ENCODE measurements around the gene BCR.

Gene BCR

DNA sequence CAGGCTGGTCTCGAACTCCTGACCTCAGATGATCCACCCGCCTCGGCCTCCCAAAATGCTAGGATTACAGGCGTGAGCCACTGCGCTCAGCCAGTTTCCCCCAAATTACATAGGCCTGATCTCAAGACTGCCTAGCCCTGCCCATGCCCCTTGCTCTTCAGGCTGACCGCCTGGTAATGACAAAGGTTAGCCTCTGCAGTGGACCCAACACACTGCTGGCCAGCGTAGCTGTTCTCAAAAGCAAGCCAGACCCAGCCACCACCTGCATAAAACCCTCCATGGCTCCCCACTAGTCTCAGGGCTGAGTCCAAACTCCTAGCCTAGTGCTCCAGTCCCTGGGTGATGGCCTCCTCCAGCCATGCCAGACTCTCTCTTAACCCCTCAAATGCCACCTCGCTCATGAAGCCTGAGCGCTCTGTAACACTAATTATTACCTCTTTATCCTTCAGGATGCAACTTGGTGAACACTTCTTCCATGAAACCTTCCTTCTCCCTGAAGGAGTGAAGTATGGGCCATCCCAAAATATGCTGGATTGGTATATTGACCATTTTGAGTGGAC is 37.7 kb upstream of the BCR start:
- Histone ChIP-seq H3K36me3 (ENCODE audit: control insufficient read depth, insufficient read depth, low read length) (no peaks in the 10 kb centered on the region), H3K27ac (ENCODE audit: low read depth, low read length) (no peak overlapping the region), H3K9me3 (ENCODE audit: control insufficient read depth, insufficient read depth, low read length) (no peaks in the 10 kb centered on the region), H3K4me1 (ENCODE audit: control insufficient read depth, insufficient read depth, low read length) (peaks cover 7% of the 10 kb centered on the region), H3K4me3 (ENCODE audit: low read depth, low read length) (no peak overlapping the region), H3K9ac (ENCODE audit: low read depth, low read length) (no peak overlapping the region), H3K27me3 (ENCODE audit: control insufficient read depth, insufficient read depth, low read length) (peaks cover 12% of the 10 kb centered on the region)

DNA sequence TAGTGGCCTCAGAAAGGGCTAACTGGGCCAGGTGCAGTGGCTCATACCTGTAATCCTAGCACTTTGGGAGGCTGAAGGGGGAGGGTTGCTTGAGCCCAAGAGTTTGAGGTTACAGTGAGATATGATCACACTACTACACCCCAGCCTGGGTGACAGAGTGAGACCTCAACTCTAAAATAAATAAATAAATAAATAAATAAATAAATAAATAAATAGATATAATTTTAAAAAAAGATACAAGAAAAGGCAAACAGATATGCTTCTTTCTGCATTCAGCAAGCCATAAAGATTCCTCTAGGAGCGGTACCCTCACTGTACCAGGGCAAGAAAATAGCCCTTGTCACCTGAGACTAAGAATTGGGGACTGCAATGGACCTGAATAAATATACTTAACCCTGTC is 37.2 kb upstream of the BCR start:
- no peak overlapping the region for H3K27ac ChIP-seq (ENCODE audit: low read depth, low read length)
- no peak overlapping the region for H3K9ac ChIP-seq (ENCODE audit: low read depth, low read length)
- no peak overlapping the region for H3K4me3 ChIP-seq (ENCODE audit: low read depth, low read length)
- peaks cover 12% of the 10 kb centered on the region for H3K27me3 ChIP-seq (ENCODE audit: control insufficient read depth, insufficient read depth, low read length)
- H3K9me3 ChIP-seq (ENCODE audit: control insufficient read depth, insufficient read depth, low read length) = no peaks in the 10 kb centered on the region
- no peaks in the 10 kb centered on the region for H3K36me3 ChIP-seq (ENCODE audit: control insufficient read depth, insufficient read depth, low read length)
- H3K4me1 ChIP-seq (ENCODE audit: control insufficient read depth, insufficient read depth, low read length) = peaks cover 7% of the 10 kb centered on the region

DNA sequence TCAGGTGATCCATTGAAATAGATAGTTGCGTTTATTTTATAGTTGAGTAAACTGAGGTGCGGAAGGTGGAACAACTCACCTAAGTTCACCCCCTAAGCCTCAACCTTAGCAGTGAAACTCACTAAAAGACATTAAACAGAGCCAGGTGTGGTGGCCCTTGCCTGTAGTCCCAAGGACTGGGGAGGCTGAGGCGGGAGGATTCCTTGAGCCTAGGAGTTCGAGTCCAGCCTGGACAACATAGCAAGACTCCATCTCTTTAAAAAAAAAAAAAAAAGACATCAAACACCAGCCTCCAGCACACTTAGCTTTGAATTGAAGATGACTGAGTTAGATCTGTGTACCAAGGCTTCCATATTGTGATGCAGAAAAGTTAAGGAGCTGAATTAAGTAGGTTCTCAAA is 35.9 kb upstream of the BCR start:
- Histone ChIP-seq H3K4me3 (ENCODE audit: low read depth, low read length) (no peak overlapping the region), H3K27ac (ENCODE audit: low read depth, low read length) (no peak overlapping the region)

DNA sequence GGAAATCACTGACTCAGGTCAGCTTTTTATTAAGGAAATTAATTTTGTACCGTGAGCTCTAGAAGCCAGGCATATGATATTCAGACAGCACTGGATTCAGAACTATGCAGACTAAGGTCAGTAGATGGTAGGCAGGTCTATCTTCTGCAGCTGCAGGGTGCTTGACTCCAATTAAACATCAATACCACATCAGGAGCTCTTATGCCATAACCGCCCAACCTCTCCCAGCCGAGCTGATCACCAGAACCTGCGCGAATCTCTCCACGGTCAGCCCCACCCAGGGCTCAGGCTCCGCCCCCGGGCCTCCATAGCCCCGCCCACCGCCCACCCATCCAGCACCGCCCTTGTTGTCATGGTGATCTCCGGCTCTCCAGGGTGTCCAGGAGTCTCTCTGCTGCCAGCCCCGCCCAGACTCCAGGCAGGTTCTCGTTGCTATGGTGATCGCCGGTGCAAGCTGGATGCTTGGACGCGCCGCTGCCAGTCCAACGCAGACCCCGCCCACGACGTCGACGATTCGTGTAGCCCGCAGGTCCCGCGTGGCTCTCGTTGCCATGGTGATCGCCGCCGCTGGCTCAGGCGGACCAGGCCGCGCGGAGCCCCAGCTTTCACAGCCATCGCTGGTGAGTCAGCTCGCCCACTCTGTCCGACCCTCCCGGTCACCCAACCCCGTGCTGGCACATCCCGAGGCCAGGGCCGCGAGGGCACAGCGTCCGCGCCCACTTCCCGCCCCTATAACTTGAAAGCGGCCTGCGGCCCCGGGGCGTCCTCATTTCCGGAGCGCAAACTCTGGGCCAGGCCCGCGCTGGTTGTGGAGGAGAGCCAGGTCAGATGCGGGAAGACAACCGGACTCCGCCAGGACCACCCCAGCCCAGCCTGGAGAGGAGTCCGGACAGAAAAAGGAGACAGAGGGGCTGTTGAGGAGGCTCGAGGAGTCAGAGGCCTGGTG is 35.1 kb upstream of the BCR start, which contains the start of gene RAB36:
TSS of gene RAB36 (plus strand) at position 546 of the 946 bp plus-strand sequence. CDS start 1,140 bp downstream, outside the sequence.
- Histone ChIP-seq H3K27ac (ENCODE audit: low read depth, low read length) (no peak within 1 kb of the TSS), H3K9me3 (ENCODE audit: control insufficient read depth, insufficient read depth, low read length) (no peaks in the 10 kb centered on the region), H3K27me3 (ENCODE audit: control insufficient read depth, insufficient read depth, low read length) (peaks cover 12% of the 10 kb centered on the region), H3K4me1 (ENCODE audit: control insufficient read depth, insufficient read depth, low read length) (peaks cover 12% of the 10 kb centered on the region), H3K36me3 (ENCODE audit: control insufficient read depth, insufficient read depth, low read length) (no peaks in the 10 kb centered on the region), H3K9ac (ENCODE audit: low read depth, low read length) (no peak within 1 kb of the TSS), H3K4me3 (ENCODE audit: low read depth, low read length) (peak within 1 kb of the TSS; percentile 67)

More for the DNA sequence above, 35.9 kb upstream of the BCR start:
- Histone ChIP-seq H3K9me3 (ENCODE audit: control insufficient read depth, insufficient read depth, low read length) (no peaks in the 10 kb centered on the region), H3K27me3 (ENCODE audit: control insufficient read depth, insufficient read depth, low read length) (peaks cover 12% of the 10 kb centered on the region), H3K36me3 (ENCODE audit: control insufficient read depth, insufficient read depth, low read length) (no peaks in the 10 kb centered on the region), H3K4me1 (ENCODE audit: control insufficient read depth, insufficient read depth, low read length) (peaks cover 10% of the 10 kb centered on the region), H3K9ac (ENCODE audit: low read depth, low read length) (no peak overlapping the region)

- Histone ChIP-seq H3K4me1 (ENCODE audit: control insufficient read depth, insufficient read depth, low read length) (peaks cover 12% of the 10 kb centered on the region), H3K9me3 (ENCODE audit: control insufficient read depth, insufficient read depth, low read length) (no peaks in the 10 kb centered on the region), H3K36me3 (ENCODE audit: control insufficient read depth, insufficient read depth, low read length) (no peaks in the 10 kb centered on the region), H3K4me3 (ENCODE audit: low read depth, low read length) (peak overlapping the region; percentile 67), H3K27ac (ENCODE audit: low read depth, low read length) (no peak overlapping the region), H3K27me3 (ENCODE audit: control insufficient read depth, insufficient read depth, low read length) (peaks cover 10% of the 10 kb centered on the region), H3K9ac (ENCODE audit: low read depth, low read length) (no peak overlapping the region)
Observed at GRCh38 chr22:23145878-23146470, 34.3 kb upstream of the BCR start.

- Histone ChIP-seq H3K27me3 (ENCODE audit: control insufficient read depth, insufficient read depth, low read length) (peaks cover 10% of the 10 kb centered on the region), H3K9me3 (ENCODE audit: control insufficient read depth, insufficient read depth, low read length) (no peaks in the 10 kb centered on the region), H3K4me1 (ENCODE audit: control insufficient read depth, insufficient read depth, low read length) (peaks cover 8% of the 10 kb centered on the region; the same call in 1 of the 2 replicates), H3K27ac (ENCODE audit: low read depth, low read length) (no peak overlapping the region), H3K9ac (ENCODE audit: low read depth, low read length) (no peak overlapping the region), H3K4me3 (ENCODE audit: low read depth, low read length) (no peak overlapping the region), H3K36me3 (ENCODE audit: control insufficient read depth, insufficient read depth, low read length) (no peaks in the 10 kb centered on the region)
Observed at GRCh38 chr22:23146478-23147205, 33.7 kb upstream of the BCR start.

- Histone ChIP-seq H3K9ac (ENCODE audit: low read depth, low read length) (no peak overlapping the region), H3K4me3 (ENCODE audit: low read depth, low read length) (no peak overlapping the region), H3K36me3 (ENCODE audit: control insufficient read depth, insufficient read depth, low read length) (no peaks in the 10 kb centered on the region), H3K27ac (ENCODE audit: low read depth, low read length) (no peak overlapping the region), H3K9me3 (ENCODE audit: control insufficient read depth, insufficient read depth, low read length) (no peaks in the 10 kb centered on the region), H3K27me3 (ENCODE audit: control insufficient read depth, insufficient read depth, low read length) (peaks cover 10% of the 10 kb centered on the region), H3K4me1 (ENCODE audit: control insufficient read depth, insufficient read depth, low read length) (peaks cover 6% of the 10 kb centered on the region; the same call in 1 of the 2 replicates)
Observed at GRCh38 chr22:23147617-23148387, 32.5 kb upstream of the BCR start.

DNA sequence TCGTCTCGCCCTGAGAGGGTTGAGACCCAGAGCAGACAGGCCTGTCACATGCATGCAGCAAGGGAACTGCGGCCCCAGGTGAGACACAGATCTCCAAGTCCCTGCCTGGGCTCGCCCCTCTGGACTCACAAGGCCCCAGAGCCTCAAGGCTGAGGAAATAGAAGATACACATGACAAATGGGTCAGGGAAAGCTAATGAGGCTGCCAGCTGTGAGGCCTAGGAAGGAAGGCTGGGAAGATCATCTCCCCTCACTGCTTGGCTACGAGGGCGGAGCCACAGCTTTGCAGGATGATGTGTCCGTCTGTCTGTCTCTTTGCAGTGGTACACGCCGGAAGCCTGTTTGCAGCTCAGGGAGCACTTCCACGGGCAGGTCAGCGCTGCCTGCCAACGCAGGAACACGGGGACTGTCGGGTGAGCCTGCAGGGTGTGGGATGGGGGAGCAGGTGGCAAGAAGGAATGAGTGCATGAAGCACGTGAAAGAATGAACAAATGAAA is 30.5 kb upstream of the BCR start:
- no peak overlapping the region for H3K4me3 ChIP-seq (ENCODE audit: low read depth, low read length)
- H3K27ac ChIP-seq (ENCODE audit: low read depth, low read length) = peak overlapping the region; percentile 8
- peaks cover 6% of the 10 kb centered on the region; the same call in 1 of the 2 replicates for H3K4me1 ChIP-seq (ENCODE audit: control insufficient read depth, insufficient read depth, low read length)
- H3K27me3 ChIP-seq (ENCODE audit: control insufficient read depth, insufficient read depth, low read length) = peaks cover 5% of the 10 kb centered on the region
- no peaks in the 10 kb centered on the region for H3K9me3 ChIP-seq (ENCODE audit: control insufficient read depth, insufficient read depth, low read length)
- H3K9ac ChIP-seq (ENCODE audit: low read depth, low read length) = no peak overlapping the region
- no peaks in the 10 kb centered on the region for H3K36me3 ChIP-seq (ENCODE audit: control insufficient read depth, insufficient read depth, low read length)

DNA sequence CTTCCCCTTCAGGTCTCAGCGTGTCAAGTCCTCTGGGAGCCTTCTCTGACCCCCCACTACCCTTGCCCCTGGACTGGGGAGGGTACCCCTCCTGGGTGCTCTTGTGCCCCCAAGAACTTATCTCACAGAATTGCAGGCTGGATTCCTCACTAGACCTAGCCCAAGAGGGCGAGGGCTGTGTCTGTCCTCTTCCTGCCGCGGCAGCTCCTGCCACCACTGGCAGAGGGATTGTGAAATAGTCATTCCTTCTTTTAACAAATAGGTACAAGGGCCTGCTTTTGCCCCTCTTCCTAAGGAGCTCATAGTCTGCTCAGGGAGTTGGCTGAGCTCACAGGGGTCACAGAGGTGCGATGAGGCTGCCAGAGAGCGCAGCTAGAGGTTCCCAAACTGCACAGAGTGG is 29.5 kb upstream of the BCR start:
- H3K9me3 ChIP-seq (ENCODE audit: control insufficient read depth, insufficient read depth, low read length) = no peaks in the 10 kb centered on the region
- peaks cover 4% of the 10 kb centered on the region for H3K27me3 ChIP-seq (ENCODE audit: control insufficient read depth, insufficient read depth, low read length)
- no peak overlapping the region for H3K27ac ChIP-seq (ENCODE audit: low read depth, low read length)
- peaks cover 6% of the 10 kb centered on the region; the same call in 1 of the 2 replicates for H3K4me1 ChIP-seq (ENCODE audit: control insufficient read depth, insufficient read depth, low read length)
- H3K9ac ChIP-seq (ENCODE audit: low read depth, low read length) = no peak overlapping the region
- H3K36me3 ChIP-seq (ENCODE audit: control insufficient read depth, insufficient read depth, low read length) = no peaks in the 10 kb centered on the region
- no peak overlapping the region for H3K4me3 ChIP-seq (ENCODE audit: low read depth, low read length)

DNA sequence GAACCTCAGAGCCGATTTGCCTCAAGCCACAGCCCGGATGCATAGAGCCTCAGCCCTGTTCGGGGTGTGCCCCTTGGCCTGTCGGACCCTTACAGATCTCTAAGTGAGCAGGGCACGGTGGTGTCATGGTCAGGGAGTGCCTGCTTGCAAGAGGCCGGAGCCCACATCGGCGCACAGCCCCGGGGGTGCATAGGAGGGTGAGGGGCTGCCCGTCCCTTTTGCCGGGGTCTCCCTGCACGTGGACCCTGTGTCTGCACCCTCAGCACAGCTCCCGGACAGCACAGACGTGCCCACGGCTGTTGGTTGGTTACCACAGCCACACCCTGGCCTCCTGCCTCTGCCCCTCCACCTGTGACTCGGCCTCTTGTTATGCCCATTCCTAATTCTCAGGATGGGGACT is 28.5 kb upstream of the BCR start:
- Histone ChIP-seq H3K9me3 (ENCODE audit: control insufficient read depth, insufficient read depth, low read length) (no peaks in the 10 kb centered on the region), H3K4me1 (ENCODE audit: control insufficient read depth, insufficient read depth, low read length) (peaks cover 6% of the 10 kb centered on the region; the same call in 1 of the 2 replicates), H3K4me3 (ENCODE audit: low read depth, low read length) (no peak overlapping the region), H3K9ac (ENCODE audit: low read depth, low read length) (no peak overlapping the region), H3K27me3 (ENCODE audit: control insufficient read depth, insufficient read depth, low read length) (no peaks in the 10 kb centered on the region), H3K27ac (ENCODE audit: low read depth, low read length) (no peak overlapping the region), H3K36me3 (ENCODE audit: control insufficient read depth, insufficient read depth, low read length) (no peaks in the 10 kb centered on the region)
